Glomerular visceral epithelial cell (primary cell): ENCODE data around the gene ANKZF1.

Source experiments
- DNase-seq: peaks from one replicate; pipeline ENCODE4 v3.0.0-alpha.2; 2016; ENCODE audit errors: extremely low spot score

ANKZF1 gene

DNA sequence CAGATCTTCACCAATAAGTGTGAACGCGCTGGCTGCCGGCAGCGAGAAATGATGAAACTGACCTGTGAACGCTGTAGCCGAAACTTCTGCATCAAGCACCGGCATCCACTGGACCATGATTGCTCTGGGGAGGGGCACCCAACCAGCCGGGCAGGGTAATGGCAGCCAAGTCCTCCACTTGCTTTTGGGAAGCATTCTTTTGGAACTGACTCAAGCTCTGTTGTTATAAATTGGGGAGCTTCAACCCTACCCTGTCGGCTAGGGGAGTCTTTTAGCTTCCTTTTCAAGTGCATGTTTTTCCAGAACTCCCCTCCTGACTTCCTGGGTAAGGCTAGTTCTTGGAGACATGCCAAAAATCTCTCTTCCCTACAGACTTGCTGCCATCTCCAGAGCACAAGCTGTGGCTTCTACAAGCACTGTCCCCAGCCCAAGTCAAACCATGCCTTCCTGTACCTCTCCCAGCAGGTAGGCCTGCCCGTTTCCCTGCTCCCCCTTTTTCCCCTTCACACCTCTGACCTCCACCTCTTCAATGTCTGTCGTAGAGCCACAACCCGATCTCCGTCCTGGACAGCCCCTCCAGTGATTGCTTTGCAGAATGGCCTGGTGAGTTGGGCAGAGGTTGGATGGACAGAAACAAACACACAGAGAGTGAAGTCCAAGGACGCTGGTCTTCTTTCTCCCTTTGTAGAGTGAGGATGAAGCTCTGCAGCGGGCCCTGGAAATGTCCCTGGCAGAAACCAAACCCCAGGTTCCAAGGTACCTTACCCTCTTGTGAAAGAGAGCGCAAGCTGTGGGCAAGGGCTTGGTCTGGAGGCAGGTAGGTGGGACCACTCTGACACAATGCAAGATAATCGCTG lies 21.5 kb upstream of the ANKZF1 start:
- peak; percentile 23 for DNase-seq

DNA sequence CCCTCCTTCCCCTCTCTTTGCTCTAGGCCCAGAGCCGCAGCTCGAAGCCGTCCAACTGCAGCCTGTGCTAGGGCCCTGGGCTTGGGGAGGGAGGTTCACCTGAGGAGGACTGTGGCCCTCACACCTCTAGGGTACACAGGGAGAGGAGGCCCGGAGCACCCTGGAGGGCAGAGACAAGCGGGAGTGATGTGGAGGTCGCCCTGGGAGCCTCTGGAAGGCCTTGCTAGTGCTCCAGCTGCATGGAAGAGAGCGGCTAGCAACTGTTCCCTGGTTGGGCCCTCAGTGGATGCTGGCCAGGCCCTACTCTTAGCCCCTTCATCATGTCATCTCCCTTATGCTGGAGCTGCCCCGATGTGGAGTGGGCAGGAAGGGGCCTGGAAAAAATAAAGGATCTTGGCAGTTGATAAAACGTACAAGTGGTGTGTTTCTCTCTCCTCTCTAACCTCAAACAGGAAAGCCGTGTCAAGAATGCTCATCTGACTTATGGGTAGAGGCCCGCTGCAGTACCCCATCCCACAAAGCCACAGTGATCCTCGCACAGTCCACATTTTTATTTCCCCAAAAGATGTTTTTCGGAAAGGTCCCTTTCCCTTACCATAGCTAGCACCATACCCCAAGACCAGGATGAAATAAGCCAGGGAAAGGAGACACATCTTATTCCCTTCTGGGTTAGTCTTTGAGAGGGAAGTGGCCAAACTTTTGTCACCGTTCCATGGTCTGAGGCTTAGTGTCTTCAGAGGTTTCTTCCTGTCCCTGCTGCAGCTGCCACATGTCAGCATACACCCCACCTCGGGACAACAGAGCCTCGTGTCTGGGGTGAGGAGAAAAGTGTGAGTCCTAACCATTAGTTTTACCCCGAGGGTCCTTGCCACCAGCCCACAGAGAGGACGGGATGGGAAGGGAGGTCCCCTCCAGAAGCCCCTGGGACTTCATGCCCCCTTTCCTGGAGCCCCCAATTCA lies 20.1 kb upstream of the ANKZF1 start:
- no peak for DNase-seq

DNA sequence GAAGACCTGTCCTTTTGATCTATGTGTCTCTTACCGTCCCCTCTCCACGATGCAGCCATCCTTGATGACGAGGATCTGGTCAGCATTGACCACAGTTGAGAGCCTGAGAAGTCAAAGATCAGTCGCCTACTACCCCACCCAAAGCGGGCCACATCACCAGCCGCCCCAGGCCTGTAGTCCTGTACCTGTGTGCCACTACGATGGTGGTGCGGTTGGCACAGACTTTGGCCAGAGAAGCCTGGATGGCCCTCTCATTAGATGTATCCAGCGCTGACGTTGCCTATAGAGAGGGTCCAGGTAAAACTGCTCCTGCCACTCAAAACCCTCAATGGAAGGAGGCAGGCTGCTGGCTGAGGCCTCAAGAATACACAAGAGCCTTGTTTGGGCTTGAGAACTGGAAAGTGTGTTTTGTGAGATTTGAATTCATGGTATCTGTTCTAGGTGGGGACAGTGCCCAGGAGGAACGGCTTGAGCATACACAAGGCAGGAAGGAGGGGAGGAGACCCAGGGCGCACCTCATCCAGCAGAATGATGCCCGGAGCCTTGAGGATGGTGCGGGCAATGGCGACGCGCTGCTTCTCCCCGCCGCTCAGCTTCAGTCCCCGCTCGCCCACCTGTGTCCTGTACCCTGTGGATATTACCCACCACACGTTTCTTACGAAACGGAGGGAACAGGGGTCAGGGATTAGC lies 19.3 kb upstream of the ANKZF1 start:
- no peak for DNase-seq

DNA sequence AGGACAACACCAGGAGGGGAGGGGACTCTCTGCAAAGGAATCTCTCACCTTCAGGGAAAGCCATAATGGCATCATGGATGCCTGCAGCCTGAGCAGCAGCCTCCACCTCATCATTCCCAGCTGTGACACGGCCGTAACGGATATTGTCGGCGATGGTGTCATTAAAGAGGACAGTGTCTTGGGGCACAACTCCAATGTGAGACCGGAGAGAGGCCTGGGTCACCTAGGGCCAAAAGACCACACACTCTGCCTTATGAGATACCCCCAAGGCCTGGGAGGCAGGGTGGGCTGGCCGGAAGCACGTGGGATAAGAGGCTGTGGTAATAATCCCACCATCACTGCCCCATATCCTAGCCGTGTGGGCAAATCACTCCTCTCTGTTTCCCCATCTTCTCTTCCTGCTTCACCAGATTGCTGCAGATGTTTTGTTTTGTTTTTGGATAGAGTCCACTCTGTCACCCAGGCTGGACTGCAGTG lies 18.7 kb upstream of the ANKZF1 start:
- DNase-seq = no peak

DNA sequence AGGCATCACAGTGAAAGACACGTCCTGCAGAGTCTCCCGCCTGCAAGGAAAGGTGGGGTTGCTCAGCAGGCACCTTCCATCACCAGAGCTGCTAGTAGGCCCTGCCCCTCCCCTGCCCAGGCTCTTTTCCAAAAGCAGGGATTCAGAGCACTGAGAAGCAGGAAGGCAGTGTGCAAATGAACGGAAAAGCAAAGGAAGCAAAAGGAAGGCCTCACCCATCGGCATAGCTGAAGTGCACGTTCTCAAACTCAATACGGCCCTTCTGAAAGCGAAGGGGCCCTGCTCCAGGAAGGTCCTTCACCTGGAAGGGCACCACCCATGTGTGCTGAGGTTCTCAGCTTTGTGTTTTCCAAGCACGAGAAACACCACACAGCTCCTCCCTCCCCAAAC lies 16.6 kb upstream of the ANKZF1 start:
- no peak for DNase-seq

DNA sequence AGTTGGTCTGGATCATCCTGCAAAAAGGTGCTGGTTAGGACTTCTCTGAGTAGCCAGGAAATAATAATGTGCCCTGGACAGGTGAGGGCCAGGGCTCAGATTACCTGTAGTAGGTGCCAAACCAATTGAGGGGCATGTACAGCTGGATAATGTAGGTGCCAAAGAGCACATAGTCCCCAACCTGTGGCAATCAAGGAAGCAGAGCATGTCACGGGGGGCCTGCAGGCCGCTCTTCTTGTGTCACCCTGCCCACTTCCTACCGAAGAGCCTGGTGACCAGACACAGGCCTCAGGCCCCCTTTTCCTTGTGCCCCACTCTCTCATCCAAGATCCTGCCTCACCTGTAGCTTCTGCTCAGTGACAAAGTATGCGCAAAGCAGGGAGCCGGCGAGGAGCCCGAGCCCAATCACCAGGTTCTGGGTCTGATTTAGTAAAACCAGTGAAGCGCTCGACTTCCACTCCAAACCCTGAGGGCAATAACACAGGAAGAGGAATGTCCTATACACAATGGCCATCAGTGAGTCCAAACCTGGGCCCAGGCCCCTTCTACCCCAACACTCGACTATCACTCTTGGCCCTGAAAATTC lies 16.0 kb upstream of the ANKZF1 start:
- DNase-seq = no peak

DNA sequence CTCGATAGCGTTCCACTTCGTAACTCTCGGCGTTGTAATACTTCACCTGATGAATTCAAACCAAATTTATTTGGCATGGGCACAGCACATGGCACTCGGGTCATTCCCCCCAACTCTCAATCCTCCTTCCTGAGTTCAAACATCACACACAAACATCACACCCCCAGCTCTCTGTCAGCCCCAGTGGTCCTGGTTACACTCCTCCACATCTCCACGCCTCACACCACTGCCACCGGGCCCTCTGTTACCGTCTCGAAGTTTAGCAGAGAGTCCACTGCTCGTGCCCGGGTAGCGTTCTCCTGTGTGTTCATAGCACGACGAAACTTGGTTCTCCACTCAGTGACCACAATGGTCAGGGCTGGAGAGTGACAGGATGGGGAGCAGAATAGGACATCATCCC lies 15.5 kb upstream of the ANKZF1 start:
- DNase-seq = no peak

DNA sequence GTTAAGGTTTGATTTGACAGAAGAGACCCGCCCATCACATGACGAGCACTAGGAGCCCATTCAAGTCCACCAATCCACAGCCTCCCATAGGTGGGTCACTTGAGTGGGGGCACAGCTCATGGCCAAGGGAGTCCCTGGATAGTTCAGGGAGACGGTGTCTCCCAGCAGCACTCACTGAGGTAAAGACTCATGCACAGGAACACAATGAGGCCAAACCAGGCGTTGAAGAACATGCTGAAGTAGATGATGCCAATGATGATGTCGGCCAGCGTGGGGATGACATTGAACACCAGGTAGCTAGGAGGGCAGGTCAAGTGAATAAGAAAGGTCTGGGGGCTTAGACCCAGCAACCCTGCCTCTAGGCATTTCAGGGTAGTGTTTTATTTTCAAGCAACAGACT lies 14.8 kb upstream of the ANKZF1 start:
- DNase-seq = no peak

DNA sequence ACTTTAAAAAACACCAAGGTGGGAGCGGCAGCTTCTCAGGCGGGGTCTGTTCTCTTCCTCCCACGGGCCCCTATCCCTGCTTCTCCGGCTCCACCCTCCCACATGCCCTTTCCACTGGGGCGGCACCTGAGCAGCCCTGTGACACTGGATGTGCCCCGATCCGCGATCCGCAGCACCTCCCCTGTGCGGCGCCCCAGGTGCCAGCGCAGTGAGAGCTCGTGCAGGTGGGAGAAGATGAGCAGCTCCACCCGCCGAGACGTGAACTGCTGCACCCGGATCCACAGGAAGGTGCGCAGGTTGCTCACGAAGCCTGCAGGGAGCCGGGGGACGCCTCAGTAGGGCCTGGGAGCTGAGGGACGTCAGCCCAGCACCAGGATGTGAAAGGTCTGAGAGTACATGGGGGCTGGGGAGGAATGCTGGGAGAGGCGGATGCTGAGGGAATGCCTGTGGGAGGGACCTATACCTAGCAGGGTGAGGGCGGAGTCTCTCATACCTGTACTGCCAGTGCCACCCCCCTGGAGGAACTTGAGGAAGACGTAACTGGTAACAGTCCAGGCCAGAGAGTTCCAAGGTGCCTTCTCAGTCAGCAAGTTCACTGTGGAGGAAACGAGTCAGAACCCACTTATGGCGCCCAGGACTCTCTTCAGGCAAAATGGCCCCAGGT lies 13.6 kb upstream of the ANKZF1 start:
- no peak for DNase-seq

DNA sequence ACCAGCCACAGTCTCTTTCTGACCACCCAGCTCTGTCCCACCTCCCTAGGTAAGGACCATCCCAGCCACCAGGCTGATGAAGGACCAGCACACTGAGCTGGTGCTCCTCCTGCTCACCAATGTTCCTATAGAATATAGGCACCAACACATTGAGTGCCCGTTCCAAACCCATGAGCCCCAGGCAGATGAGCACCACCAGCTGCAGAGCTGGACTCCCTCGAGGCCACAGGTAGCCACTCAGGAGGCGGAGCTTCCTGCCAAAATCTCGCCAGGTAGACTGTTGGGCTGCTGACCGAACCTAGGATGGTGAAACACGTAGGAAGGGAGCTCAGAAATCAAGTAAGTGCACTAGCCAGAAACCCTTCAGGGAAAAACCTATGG lies 13.1 kb upstream of the ANKZF1 start:
- no peak for DNase-seq

DNA sequence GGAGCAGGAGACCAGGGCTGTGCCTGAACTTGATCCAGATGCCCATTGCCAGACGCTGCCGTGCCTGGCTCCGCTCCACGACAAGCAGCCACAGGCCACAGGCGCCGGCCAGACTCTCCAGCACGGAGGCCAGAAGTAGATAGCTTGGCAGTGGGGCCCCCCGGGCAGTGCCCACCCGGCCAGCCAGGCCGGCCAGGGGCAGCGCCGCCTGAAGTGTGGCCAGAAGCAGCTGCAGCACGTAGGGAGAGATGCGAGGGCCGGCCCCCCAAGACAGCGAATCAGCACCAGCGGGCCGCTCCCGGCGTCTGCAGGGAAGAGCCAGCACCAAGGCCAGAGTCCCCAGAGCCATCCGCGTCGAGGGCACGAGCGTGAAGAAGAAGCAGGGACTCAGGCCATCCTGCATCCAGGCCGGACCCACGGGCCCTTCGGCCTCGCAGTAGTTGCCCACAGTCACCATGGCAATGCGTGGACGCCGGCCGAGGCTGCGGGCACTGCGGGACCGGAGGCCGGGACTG lies 11.3 kb upstream of the ANKZF1 start:
- DNase-seq = peak; percentile 74

DNA sequence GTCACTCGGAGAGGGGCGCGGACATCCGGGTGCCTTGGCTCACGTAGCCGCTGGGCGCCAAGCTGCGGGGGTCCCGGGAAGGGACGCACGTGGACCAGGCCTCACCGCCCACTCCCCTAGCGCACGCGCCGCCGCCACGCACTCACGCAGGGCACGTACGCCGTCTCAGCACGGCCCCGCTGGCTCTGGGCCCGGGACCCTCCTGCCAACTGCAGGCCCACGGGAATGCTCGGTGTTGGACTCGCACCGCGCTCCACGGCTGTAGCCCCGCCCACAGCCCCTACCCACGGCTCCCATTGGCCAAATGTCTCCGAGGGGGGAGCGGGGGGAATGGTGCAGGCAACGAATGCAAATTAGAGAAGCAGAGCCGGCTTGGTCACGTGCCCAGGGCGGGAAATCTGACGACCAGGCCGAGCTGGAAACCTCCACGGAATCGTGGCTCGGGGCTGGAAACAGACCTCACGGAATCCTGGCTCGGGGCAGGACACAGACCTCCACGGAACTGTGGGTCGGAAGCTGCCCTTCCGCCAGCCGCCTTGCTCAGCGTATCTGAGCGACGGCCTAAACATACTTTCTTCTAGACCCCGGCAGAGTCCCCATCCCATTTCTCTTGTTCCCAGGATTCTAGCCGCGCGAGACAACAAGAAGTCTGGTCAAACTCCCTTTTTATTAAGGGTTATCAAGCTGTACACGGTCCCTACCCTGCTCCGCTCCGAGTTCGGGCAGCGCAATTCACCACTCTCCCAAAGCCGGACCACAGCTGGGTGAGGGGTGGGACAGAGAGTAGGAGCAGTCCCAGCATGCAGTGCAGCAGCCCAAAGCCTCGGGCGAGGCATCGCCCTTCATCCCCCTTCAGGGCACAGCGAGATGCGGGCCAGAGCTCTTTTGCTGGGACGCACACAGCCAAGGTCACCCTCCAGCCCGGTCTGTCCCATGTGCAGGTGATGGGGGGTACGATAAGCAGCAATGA lies 10.6 kb upstream of the ANKZF1 start, which contains the start of gene ABCB6:
Gene ABCB6 (minus strand): TSS at position 227 of the 970 bp plus-strand sequence. CDS start 285 bp downstream, outside the sequence.
- DNase-seq = peak; percentile 68

DNA sequence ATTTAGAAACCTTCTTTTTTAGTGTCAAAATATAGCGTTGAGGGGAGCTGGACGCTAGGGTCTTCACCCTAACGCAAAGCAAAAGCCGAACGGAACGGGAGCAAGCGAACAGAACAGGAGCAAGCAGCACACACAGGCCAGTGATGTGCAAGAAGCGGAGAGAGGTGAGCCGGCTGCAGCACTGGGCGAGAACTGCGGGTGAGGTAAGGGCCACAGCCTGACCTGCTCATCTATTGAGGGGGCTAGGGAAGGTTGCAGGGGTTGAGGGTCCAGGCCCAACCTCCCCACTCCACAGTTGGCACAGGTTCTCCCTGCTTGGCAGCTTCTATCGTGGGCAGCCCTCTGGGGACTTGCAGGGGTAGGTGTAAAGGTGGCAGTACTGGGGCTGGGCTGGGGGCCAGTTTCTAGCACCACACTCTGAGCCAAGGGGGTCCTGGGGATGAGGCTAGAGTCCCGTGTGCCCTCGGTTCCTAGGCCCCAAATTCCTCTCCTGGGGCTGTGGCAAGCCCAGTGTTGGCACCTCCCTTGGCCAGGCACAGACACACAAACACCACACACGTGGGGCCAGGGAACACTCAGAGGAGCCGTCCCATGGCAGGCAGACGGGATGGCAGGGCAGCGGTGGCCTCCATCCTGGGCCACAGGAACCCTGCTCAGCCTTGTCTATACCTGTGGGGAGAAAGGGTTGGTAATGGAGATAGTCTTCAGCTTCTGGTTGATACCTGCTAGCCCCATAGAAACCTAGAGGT lies 9.6 kb upstream of the ANKZF1 start:
- no peak for DNase-seq

DNA sequence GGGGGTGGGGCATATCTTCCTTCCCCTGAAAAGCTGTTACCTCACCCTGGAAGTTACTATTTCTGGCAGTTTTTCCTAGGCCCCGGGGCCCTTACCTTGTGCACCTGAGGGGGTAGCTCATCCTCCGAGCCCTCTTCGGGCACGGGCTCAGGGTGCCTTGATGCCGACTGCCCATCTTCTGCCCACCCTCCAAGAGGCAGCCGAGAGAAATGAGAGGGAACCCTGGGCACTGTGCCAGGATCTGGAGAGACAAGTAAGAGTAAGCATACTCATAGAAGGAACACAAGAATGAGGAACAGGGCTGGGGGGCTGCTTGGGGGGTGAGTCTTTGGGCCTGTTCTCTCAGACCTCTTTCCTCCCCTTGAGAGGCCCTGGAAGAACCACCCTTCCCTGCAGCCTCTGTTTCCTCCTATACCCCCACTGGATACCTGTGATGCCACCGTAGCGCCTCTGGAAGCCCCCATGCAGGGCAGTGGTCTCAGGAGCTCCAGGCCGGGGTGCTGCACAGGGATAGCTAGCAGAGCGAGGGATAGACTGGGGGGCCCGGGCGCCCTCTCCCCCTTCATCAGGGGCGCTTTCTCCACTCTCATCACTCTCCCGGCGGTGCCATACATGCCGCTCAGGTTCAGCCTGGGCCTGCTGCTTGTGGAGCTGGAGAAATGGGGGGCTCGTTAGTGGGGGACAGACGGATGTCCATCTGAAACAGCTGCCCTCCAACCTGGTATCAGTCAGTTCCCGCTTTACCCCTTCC lies 8.8 kb upstream of the ANKZF1 start:
- DNase-seq = no peak

DNA sequence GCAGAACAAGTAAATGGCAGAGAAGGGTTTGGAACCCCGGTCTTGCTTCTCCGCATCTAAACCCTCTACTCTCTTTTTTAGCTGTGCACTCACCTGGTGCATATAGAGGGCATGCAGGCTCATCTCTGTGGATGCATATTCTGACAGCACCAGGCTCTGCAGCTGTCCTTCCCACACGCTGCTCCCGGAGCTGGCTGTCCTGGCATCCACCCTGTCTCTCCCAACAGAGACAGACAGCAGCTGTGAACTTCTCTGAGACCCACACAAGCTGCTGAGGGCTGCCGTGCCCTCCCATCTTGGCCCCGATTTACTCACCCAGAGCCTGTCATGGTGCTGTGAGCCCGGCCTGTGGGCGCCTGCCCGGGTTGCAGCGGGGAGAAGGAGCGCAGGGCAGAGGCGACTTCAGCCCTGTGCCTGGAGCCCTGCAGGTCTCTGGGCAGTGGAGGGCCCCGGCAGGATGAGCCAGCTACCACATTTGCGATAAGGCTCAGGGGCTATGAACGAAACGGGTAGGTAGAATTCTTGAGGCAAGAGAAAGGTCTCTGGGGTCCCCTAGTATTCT lies 7.6 kb upstream of the ANKZF1 start:
- no peak for DNase-seq

DNA sequence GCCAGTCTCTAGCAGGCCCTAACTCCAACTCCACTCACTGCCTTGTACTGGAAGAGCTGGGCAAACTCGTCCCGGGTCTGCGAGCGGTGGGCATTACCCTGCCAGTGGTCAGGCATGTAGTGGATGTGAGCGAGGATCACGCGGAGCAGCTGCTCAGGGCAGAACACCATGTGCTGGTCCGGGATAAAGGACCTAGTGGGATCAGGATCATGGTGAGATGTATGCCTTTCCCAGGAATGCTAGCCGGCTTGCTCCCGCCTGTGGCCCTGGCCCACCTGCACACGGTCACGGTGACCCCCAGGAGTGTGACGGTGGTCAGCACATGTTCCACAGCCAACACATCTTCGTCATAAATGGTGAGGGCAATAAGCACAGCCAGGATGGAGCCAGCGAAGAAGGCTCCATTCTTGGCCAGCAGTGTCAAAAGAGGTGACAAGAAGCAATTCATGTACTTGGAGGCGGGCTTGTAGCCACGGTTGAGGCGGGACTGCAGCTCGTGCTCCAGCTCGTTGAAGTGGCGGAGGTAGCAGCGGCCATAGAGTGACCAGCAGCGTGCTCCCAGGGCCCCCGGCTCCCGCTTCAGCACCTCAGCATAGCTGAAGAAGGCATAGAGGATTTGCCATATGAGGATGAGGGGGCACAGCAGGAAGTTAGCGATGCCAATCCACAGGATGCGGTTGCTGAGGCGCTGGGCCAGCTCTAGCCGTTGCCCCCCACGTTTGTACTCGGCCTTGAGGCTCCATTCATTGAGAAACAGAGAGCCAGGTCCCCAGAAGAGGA lies 5.6 kb upstream of the ANKZF1 start:
- DNase-seq = no peak

DNA sequence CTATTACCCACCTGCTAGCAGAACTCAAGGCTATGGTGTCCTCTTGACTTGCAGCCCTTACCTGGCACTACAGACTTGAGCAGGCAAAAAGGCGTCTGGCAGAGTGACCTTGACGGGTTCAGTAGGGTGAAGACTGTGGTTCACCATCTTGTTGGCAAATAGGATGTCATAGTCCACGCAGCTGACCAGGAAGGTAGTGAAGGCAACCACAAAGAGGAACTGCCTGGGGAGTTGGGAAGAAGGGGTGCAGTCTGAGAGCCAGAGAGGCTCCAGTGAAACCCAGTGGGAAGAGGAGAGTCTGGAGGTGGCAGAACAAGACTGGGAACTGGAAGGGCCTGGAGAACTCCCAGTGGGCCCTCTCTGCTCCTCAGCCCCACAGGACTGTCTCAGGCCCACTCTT lies 4.3 kb upstream of the ANKZF1 start:
- no peak for DNase-seq
